ENCODE data around the gene OPA1. TPM values are rescaled to one million over a fixed set of nuclear protein-coding genes. Genes with fewer than 3 reads are reported as not detected.

OPA1 gene
- total RNA-seq, 2 experiments from 2014 or later = 43.2 to 57.3 TPM

DNA sequence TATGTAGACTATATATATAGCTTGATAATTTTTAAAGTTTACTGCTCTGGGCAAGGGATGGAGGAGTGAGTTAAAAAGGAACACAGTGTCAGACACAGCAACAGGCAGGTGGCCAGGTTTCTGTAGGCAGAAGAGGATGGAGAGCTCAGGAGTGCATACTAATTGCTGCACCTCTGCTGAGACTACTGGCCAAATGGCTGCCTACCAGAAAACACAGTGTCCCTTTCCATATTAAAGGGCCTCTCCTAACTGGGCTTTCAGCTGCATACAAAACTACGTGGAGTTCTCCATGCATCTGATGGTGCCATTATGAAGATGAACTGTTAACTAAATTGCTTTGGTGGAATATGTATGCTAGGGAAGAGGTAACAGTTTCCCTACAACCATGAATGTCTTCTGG is 40.1 kb upstream of the OPA1 start:
- H3K27ac ChIP-seq (ENCODE audit: low read depth, low read length, poor library complexity, severe bottlenecking) = no peak overlapping the region
- H3K4me2 ChIP-seq (ENCODE audit: low read length) = no peak overlapping the region
- no peaks in the 10 kb centered on the region for H3K79me2 ChIP-seq (ENCODE audit: insufficient read depth, low read depth, low read length)
- ChIA-PET POLR2A (interaction anchor here (0.5 to 1.4 kb wide), 5 partner anchors 10 to 246 kb away, joined by 3 to 9 read pairs (median 4); no protein-coding TSS in a partner anchor), CTCF (ENCODE audit: unreplicated experiment) (no interaction called here)
- H3K9me3 ChIP-seq (ENCODE audit: low read length) = no peaks in the 10 kb centered on the region
- no TSS peak for BruUV-seq (replicated peaks)
- H3K36me3 ChIP-seq (ENCODE audit: insufficient read depth, low read length) = no peaks in the 10 kb centered on the region
- no peak for DNase-seq (ENCODE audit: low spot score)
- intact Hi-C loops (cut with micrococcal nuclease; ENCODE audit: unreplicated experiment) = no loop called here
- TF ChIP-seq, protein P1, sequence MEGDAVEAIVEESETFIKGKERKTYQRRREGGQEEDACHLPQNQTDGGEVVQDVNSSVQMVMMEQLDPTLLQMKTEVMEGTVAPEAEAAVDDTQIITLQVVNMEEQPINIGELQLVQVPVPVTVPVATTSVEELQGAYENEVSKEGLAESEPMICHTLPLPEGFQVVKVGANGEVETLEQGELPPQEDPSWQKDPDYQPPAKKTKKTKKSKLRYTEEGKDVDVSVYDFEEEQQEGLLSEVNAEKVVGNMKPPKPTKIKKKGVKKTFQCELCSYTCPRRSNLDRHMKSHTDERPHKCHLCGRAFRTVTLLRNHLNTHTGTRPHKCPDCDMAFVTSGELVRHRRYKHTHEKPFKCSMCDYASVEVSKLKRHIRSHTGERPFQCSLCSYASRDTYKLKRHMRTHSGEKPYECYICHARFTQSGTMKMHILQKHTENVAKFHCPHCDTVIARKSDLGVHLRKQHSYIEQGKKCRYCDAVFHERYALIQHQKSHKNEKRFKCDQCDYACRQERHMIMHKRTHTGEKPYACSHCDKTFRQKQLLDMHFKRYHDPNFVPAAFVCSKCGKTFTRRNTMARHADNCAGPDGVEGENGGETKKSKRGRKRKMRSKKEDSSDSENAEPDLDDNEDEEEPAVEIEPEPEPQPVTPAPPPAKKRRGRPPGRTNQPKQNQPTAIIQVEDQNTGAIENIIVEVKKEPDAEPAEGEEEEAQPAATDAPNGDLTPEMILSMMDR (conservative IDR thresholded peaks at IDR 0.05; ENCODE audit: low read length) = no peak
- no peak for TF ChIP-seq EZH2phosphoT487 (IDR thresholded peaks at IDR 0.05; ENCODE audit: borderline replicate concordance, low read depth, low read length)
- no peaks in the 10 kb centered on the region for H4K20me1 ChIP-seq (ENCODE audit: insufficient read depth, low read length)
- no peak overlapping the region for H3K4me3 ChIP-seq (ENCODE audit: low read depth, low read length, poor library complexity, severe bottlenecking)
- no peaks in the 10 kb centered on the region for H3K4me1 ChIP-seq (ENCODE audit: insufficient read depth, low read length, poor library complexity, severe bottlenecking)
- no peak overlapping the region for H2AFZ ChIP-seq (ENCODE audit: low read length)
- H3K9me2 ChIP-seq (ENCODE audit: insufficient read depth, low read length) = no peaks in the 10 kb centered on the region

DNA sequence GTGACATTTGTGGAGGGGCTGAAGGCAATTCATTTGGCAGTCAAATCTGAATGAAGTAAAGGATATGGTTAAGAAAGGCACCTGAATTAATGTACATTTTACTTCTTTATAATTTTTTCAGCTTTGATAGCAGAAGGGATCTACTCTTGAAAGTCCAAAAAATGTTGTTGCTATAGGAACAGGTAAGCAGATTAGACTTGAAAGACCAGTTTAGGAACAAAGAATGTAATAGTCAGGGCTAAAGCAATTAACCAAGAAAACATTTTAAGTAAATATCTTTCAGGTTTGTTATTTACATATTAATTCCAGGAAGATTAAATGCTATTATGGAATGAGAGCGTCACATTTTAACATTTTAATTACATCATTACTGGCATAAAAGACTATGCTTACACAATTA is 39.4 kb upstream of the OPA1 start:
- ChIA-PET POLR2A (no interaction called here), CTCF (ENCODE audit: unreplicated experiment) (no interaction called here)
- TF ChIP-seq EZH2phosphoT487 (IDR thresholded peaks at IDR 0.05; ENCODE audit: borderline replicate concordance, low read depth, low read length) = no peak
- TF ChIP-seq, protein P1 (conservative IDR thresholded peaks at IDR 0.05; ENCODE audit: low read length) = no peak
- Histone ChIP-seq H3K4me1 (ENCODE audit: insufficient read depth, low read length, poor library complexity, severe bottlenecking) (no peaks in the 10 kb centered on the region), H2AFZ (ENCODE audit: low read length) (no peak overlapping the region), H3K4me2 (ENCODE audit: low read length) (no peak overlapping the region), H3K79me2 (ENCODE audit: insufficient read depth, low read depth, low read length) (no peaks in the 10 kb centered on the region), H4K20me1 (ENCODE audit: insufficient read depth, low read length) (no peaks in the 10 kb centered on the region), H3K9me3 (ENCODE audit: low read length) (no peaks in the 10 kb centered on the region), H3K27ac (ENCODE audit: low read depth, low read length, poor library complexity, severe bottlenecking) (no peak overlapping the region), H3K4me3 (ENCODE audit: low read depth, low read length, poor library complexity, severe bottlenecking) (no peak overlapping the region), H3K9me2 (ENCODE audit: insufficient read depth, low read length) (no peaks in the 10 kb centered on the region), H3K36me3 (ENCODE audit: insufficient read depth, low read length) (no peaks in the 10 kb centered on the region)
- intact Hi-C loops (cut with micrococcal nuclease; ENCODE audit: unreplicated experiment) = no loop called here
- no TSS peak for BruUV-seq (replicated peaks)
- DNase-seq (ENCODE audit: low spot score) = no peak

DNA sequence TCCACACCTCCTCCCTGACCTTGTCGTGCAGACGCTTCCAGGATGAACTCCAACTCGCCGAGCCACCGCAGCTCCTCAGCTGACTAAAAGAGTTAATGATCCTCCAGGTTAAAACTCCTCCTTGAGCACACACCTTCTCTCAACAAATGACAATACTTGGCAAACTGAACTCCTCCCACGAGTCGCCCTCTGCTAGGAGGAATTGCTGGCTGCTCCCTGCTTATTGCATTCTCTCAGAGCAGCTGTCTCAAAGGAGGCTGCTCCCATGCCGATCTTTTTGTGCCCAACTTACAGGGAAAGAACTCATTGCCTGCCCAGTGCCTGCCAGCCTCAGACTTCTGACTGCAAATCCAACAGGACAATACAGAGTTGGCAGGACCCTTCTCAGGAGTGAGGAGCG is 38.2 kb upstream of the OPA1 start, which contains the start of gene ATP13A4:
ATP13A4 (minus strand) TSS at position 85 of the 400 bp plus-strand sequence. CDS start 96 bp downstream, outside the sequence.
- POLR2A ChIA-PET = interaction anchor here (0.5 to 0.7 kb wide), 2 partner anchors 15 to 21 kb away, joined by 4 read pairs; no protein-coding TSS in a partner anchor
- Histone ChIP-seq H3K4me2 (ENCODE audit: low read length) (no peak within 1 kb of the TSS), H3K27ac (ENCODE audit: low read depth, low read length, poor library complexity, severe bottlenecking) (no peak within 1 kb of the TSS), H4K20me1 (ENCODE audit: insufficient read depth, low read length) (no peaks in the 10 kb centered on the region), H3K4me1 (ENCODE audit: insufficient read depth, low read length, poor library complexity, severe bottlenecking) (no peaks in the 10 kb centered on the region), H2AFZ (ENCODE audit: low read length) (no peak within 1 kb of the TSS), H3K9me2 (ENCODE audit: insufficient read depth, low read length) (no peaks in the 10 kb centered on the region), H3K4me3 (ENCODE audit: low read depth, low read length, poor library complexity, severe bottlenecking) (no peak within 1 kb of the TSS), H3K9me3 (ENCODE audit: low read length) (no peaks in the 10 kb centered on the region), H3K36me3 (ENCODE audit: insufficient read depth, low read length) (no peaks in the 10 kb centered on the region), H3K79me2 (ENCODE audit: insufficient read depth, low read depth, low read length) (no peaks in the 10 kb centered on the region)
- CTCF ChIA-PET (ENCODE audit: unreplicated experiment) = no interaction called here
- DNase-seq (ENCODE audit: low spot score) = no peak
- TF ChIP-seq, protein P1 (conservative IDR thresholded peaks at IDR 0.05; ENCODE audit: low read length) = no peak
- intact Hi-C loops (cut with micrococcal nuclease; ENCODE audit: unreplicated experiment) = no loop called here
- BruUV-seq (replicated peaks) = no TSS peak
